HCT116 (cell line): ENCODE measurements around the gene DIPK1A.

Experiments used
- CTCF ChIP-seq, 3 experiments: fragments of 200-600 bp in 1 of 3; sonication (generic) in 1 of 3; IDR thresholded peaks in 2 of 3; conservative IDR thresholded peaks in 1 of 3; 2 replicates each; pipeline ENCODE4 v1.5.1; 2012 to 2017; ENCODE audit warnings: low read depth in 2 of 3, low read length in 2 of 3, antibody characterized with exemption in 1 of 3, borderline replicate concordance in 1 of 3, control low read depth in 1 of 3, mild to moderate bottlenecking in 1 of 3, mixed read lengths in 1 of 3, mixed run types in 1 of 3, moderate library complexity in 1 of 3; ENCODE audit not compliant: insufficient read depth in 1 of 3
- EZH2phosphoT487 ChIP-seq: fragments of 200-600 bp; IDR thresholded peaks from 2 replicates; pipeline ENCODE4 v1.6.1; 2018; ENCODE audit warnings: antibody characterized with exemption, borderline replicate concordance
- JUND ChIP-seq: IDR thresholded peaks from 2 replicates; pipeline ENCODE4 v1.6.1; 2012
- MAX ChIP-seq: IDR thresholded peaks from 2 replicates; pipeline ENCODE4 v1.6.1; 2012
- POLR2A ChIP-seq: IDR thresholded peaks from 2 replicates; pipeline ENCODE4 v1.7.0; 2011; ENCODE audit warnings: borderline replicate concordance; ENCODE audit not compliant: insufficient read depth, insufficient read length; ENCODE audit errors: extremely low read depth
- POLR2AphosphoS5 ChIP-seq: IDR thresholded peaks from 2 replicates; pipeline ENCODE4 v1.6.1; 2011; ENCODE audit warnings: mild to moderate bottlenecking, low read depth, low read length, moderate library complexity
- REST ChIP-seq: IDR thresholded peaks from 2 replicates; pipeline ENCODE4 v1.6.1; 2012; ENCODE audit warnings: low read depth
- SIN3A ChIP-seq: IDR thresholded peaks from 2 replicates; pipeline ENCODE4 v1.6.1; 2012; ENCODE audit warnings: low read depth
- SRF ChIP-seq: IDR thresholded peaks from 2 replicates; pipeline ENCODE4 v1.6.1; 2012; ENCODE audit warnings: low read depth
- YY1 ChIP-seq: IDR thresholded peaks from 2 replicates; pipeline ENCODE4 v1.6.1; 2011; ENCODE audit warnings: low read length, low read depth, moderate library complexity, mild to moderate bottlenecking; ENCODE audit not compliant: insufficient replicate concordance; ENCODE audit errors: extremely low read depth
- ZNF274 ChIP-seq: fragments of 200-500 bp; sonication (Bioruptor generic); IDR thresholded peaks from 2 replicates; pipeline ENCODE4 v1.6.1; 2014; ENCODE audit warnings: mild to moderate bottlenecking, low read depth, low read length, inconsistent platforms

GRCh38 chr1:92944901-92945747 lies 16.1 kb downstream of the DIPK1A start:
- TF ChIP-seq SRF, result no peak
- TF ChIP-seq MAX, result no peak
- TF ChIP-seq EZH2phosphoT487, result no peak
- no peak for TF ChIP-seq REST
- TF ChIP-seq CTCF (IDR thresholded peaks at IDR 0.05 in 2 of 3, conservative IDR thresholded peaks at IDR 0.05 in 1 of 3; ENCODE audit: borderline replicate concordance in 1 of 3, insufficient read depth in 1 of 3, low read depth in 2 of 3, low read length in 2 of 3), result no peak
- TF ChIP-seq ZNF274, result no peak
- TF ChIP-seq POLR2A, result no peak
- TF ChIP-seq YY1, result no peak
- TF ChIP-seq SIN3A, result no peak
- no peak for TF ChIP-seq POLR2AphosphoS5
- no peak for TF ChIP-seq JUND
